Fibroblast of pulmonary artery (primary cell): ENCODE measurements around the gene ITGA3.

Experiments
- DNase-seq: peaks from one replicate; pipeline ENCODE4 v3.0.0-alpha.2; 2010; ENCODE audit warnings: low read depth
- H3K4me3 ChIP-seq: replicated peaks from 2 replicates; pipeline ENCODE4 v1.5.1; 2011; ENCODE audit warnings: low read depth, mild to moderate bottlenecking, control low read depth, low read length, moderate library complexity
- CTCF ChIP-seq: IDR thresholded peaks from 2 replicates; pipeline ENCODE4 v1.5.1; 2011; ENCODE audit warnings: mild to moderate bottlenecking, control low read depth, low read length, inconsistent platforms; ENCODE audit errors: missing control alignments

The ITGA3 gene

GRCh38 chr17:50055426-50056216 is at the start of gene ITGA3:
TSS of gene ITGA3 (plus strand) at chr17:50056110. CDS start at chr17:50056440, 330 bp downstream.
- no peak for TF ChIP-seq CTCF
- DNase-seq, result peak; percentile 88

GRCh38 chr17:50009282-50009681 is 46.6 kb upstream of the ITGA3 start:
- no peak overlapping the region for H3K4me3 ChIP-seq
- TF ChIP-seq CTCF, result no peak
- no peak for DNase-seq

More at GRCh38 chr17:50055426-50056216, at the start of gene ITGA3:
- peak within 1 kb of the TSS; percentile 62 for H3K4me3 ChIP-seq

GRCh38 chr17:50013079-50013478 is 42.8 kb upstream of the ITGA3 start:
- no peak for DNase-seq
- H3K4me3 ChIP-seq, result no peak overlapping the region
- no peak for TF ChIP-seq CTCF

GRCh38 chr17:50014471-50015088 is 41.3 kb upstream of the ITGA3 start:
- TF ChIP-seq CTCF, result no peak
- H3K4me3 ChIP-seq, result no peak overlapping the region
- no peak for DNase-seq

- no peak overlapping the region for H3K4me3 ChIP-seq
- no peak for TF ChIP-seq CTCF
- no peak for DNase-seq
Observed at GRCh38 chr17:50015146-50015545, 40.8 kb upstream of the ITGA3 start.

GRCh38 chr17:50018909-50019308 is 37.0 kb upstream of the ITGA3 start:
- DNase-seq, result no peak
- H3K4me3 ChIP-seq, result no peak overlapping the region
- no peak for TF ChIP-seq CTCF
